GM12865 (cell line): Measurements from ENCODE around the gene KRI1.
"Not testable (repeated sequence)": the region's sequence is repeated elsewhere in the genome, so short reads cannot be mapped to it uniquely, and the experiment has no call there.

Experiments used
- DNase-seq: peaks from one replicate; pipeline ENCODE4 v3.0.0; 2010; ENCODE audit warnings: low read depth
- H3K4me3 ChIP-seq: 2 replicates; pipeline ENCODE4 v1.5.1; 2011; ENCODE audit warnings: mild to moderate bottlenecking, low read depth, low read length, control low read depth
- CTCF ChIP-seq: IDR thresholded peaks from 2 replicates; pipeline ENCODE4 v1.5.1; 2011; ENCODE audit warnings: low read length, control low read depth, low read depth, inconsistent platforms; ENCODE audit not compliant: insufficient read depth; ENCODE audit errors: missing control alignments

Gene KRI1

GRCh38 chr19:10575011-10575716 lies 9.4 kb upstream of the KRI1 start:
- no peak for DNase-seq
- no peak for TF ChIP-seq CTCF
- no peak overlapping the region for H3K4me3 ChIP-seq

GRCh38 chr19:10574462-10574861 lies 8.7 kb upstream of the KRI1 start:
- TF ChIP-seq CTCF, result no peak
- H3K4me3 ChIP-seq, result no peak overlapping the region
- DNase-seq, result no peak

- not testable (repeated sequence) for DNase-seq, H3K4me3 ChIP-seq
These were observed 8.0 kb upstream of the KRI1 start for GRCh38 chr19:10573793-10574192.

GRCh38 chr19:10568826-10569651 lies 3.2 kb upstream of the KRI1 start, which contains the start of gene CDKN2D:
CDKN2D (minus strand) TSS chr19:10568979; CDS start chr19:10568653, 326 bp downstream.
- peak; percentile 100 for DNase-seq
- H3K4me3 ChIP-seq, result peak within 1 kb of the TSS; percentile 76
- no peak for TF ChIP-seq CTCF

GRCh38 chr19:10568062-10568825 lies 2.4 kb upstream of the KRI1 start:
- DNase-seq, result peak; percentile 69
- H3K4me3 ChIP-seq, result peak overlapping the region; percentile 54
- no peak for TF ChIP-seq CTCF

- no peak for DNase-seq
These were observed 1.8 kb upstream of the KRI1 start for GRCh38 chr19:10567656-10568055.

More at GRCh38 chr19:10567656-10568055, 1.8 kb upstream of the KRI1 start:
- TF ChIP-seq CTCF, result no peak
- H3K4me3 ChIP-seq, result peak overlapping the region; percentile 54
